Measurements from ENCODE around the gene SLC5A9.

DNA sequence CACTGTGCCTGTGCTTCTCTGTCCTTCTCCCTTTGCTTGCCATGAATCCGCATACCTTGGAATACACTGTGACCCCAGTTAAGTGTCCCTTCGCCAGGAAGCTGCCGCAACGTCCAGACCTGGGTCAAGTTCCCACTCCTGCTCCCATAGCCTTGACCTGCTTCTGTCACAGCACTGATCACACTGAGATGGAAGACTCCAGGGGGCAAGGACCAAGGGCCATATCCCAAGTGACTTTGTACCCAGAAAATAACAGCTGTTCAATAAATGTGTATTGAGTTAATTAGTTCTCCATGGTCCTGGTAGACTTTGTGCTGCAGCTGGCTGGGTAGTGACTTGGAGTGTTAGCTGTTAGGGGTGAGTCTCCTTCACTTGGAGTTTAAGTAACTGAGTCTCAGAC lies 25.8 kb downstream of the SLC5A9 start:
- TF ChIP-seq CTCF (IDR thresholded peaks at IDR 0.05; ENCODE audit: insufficient read depth, low read depth, low read length) (no peak), EZH2 (IDR thresholded peaks at IDR 0.05; ENCODE audit: insufficient read depth, low read length) (no peak)

Measured in astrocyte (in vitro differentiated cells and primary cell).